ENCODE data around the gene PPP1R26. TPM values are rescaled to one million over a fixed set of nuclear protein-coding genes. Genes with fewer than 3 reads are reported as not detected.

The PPP1R26 gene
- polyA plus RNA-seq, 1 of the 3 experiments (the other 2 are of a cell fraction), result 20.1 TPM

GRCh38 chr9:135500525-135501260 is 21.1 kb downstream of the PPP1R26 start, which contains the start of gene MRPS2 (continued):
- TF ChIP-seq, protein P1, sequence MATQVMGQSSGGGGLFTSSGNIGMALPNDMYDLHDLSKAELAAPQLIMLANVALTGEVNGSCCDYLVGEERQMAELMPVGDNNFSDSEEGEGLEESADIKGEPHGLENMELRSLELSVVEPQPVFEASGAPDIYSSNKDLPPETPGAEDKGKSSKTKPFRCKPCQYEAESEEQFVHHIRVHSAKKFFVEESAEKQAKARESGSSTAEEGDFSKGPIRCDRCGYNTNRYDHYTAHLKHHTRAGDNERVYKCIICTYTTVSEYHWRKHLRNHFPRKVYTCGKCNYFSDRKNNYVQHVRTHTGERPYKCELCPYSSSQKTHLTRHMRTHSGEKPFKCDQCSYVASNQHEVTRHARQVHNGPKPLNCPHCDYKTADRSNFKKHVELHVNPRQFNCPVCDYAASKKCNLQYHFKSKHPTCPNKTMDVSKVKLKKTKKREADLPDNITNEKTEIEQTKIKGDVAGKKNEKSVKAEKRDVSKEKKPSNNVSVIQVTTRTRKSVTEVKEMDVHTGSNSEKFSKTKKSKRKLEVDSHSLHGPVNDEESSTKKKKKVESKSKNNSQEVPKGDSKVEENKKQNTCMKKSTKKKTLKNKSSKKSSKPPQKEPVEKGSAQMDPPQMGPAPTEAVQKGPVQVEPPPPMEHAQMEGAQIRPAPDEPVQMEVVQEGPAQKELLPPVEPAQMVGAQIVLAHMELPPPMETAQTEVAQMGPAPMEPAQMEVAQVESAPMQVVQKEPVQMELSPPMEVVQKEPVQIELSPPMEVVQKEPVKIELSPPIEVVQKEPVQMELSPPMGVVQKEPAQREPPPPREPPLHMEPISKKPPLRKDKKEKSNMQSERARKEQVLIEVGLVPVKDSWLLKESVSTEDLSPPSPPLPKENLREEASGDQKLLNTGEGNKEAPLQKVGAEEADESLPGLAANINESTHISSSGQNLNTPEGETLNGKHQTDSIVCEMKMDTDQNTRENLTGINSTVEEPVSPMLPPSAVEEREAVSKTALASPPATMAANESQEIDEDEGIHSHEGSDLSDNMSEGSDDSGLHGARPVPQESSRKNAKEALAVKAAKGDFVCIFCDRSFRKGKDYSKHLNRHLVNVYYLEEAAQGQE (IDR thresholded peaks at IDR 0.05; ENCODE audit: low read depth, low read length), result no peak
- TF ChIP-seq FOSL2 (IDR thresholded peaks at IDR 0.05; ENCODE audit: borderline replicate concordance, low read depth) (no peak), MXI1 (IDR thresholded peaks at IDR 0.05; ENCODE audit: low read depth, low read length) (peak; percentile 73), IRF3 (IDR thresholded peaks at IDR 0.05; ENCODE audit: low read depth, low read length) (no peak), EP300 (IDR thresholded peaks at IDR 0.05; ENCODE audit: borderline replicate concordance in 1 of 2, low read depth in 1 of 2, low read length in 1 of 2) (no peak; a peak in 1 of 4 replicates), ELF1 (IDR thresholded peaks at IDR 0.05) (no peak), SIN3A (IDR thresholded peaks at IDR 0.05; ENCODE audit: borderline replicate concordance, low read depth, low read length) (peak; percentile 88; the same call in 1 of the 2 replicates)

- H4K20me1 ChIP-seq (ENCODE audit: insufficient read depth), result peaks cover 22% of the 10 kb centered on the region
- H3K79me2 ChIP-seq (ENCODE audit: insufficient read depth), result peaks cover 19% of the 10 kb centered on the region
- H3K4me3 ChIP-seq (ENCODE audit: low read depth in 2 of 2, low read length in 1 of 2), result peak overlapping the region; percentile 95 to 96
- 59% methylated on average over 15 of the region's 38 CpGs for WGBS (ENCODE audit: low lambda C conversion rate)
- H3K9ac ChIP-seq, result peak overlapping the region; percentile 91
- H3K27ac ChIP-seq (ENCODE audit: low read depth in 2 of 2, low read length in 1 of 2), result peak overlapping the region in 1 of 2 experiments; percentile 76; a peak in 2 of 4 replicates
- peaks cover 3 to 33% of the 10 kb centered on the region in 2 experiments for H3K36me3 ChIP-seq (replicated peaks in 1 of 2; ENCODE audit: control insufficient read depth in 1 of 2, insufficient read depth in 2 of 2, low read length in 1 of 2)
- H2AFZ ChIP-seq (ENCODE audit: low read depth), result no peak overlapping the region
- DNase-seq, result peak; percentile 90
- no peaks in the 10 kb centered on the region for H3K9me2 ChIP-seq
- no peaks in the 10 kb centered on the region for H3K27me3 ChIP-seq (ENCODE audit: insufficient read depth)
- peaks cover 6 to 19% of the 10 kb centered on the region in 2 experiments; a peak in 3 of 4 replicates for H3K4me1 ChIP-seq (ENCODE audit: control insufficient read depth in 1 of 2, insufficient read depth in 2 of 2, low read depth in 1 of 2, low read length in 1 of 2)
- CTCF ChIA-PET, result interaction anchor here (1.1 kb wide), 1 partner anchor 13 kb away, joined by 3 read pairs; no protein-coding TSS in a partner anchor
- no peaks in the 10 kb centered on the region for H3F3A ChIP-seq (replicated peaks; ENCODE audit: insufficient read depth)
- TF ChIP-seq NRF1 (IDR thresholded peaks at IDR 0.05; ENCODE audit: low read depth, low read length) (no peak), JUND (IDR thresholded peaks at IDR 0.05) (no peak), ELF1 (IDR thresholded peaks at IDR 0.05) (no peak), NFIC (IDR thresholded peaks at IDR 0.05; ENCODE audit: borderline replicate concordance) (no peak), PBX3 (IDR thresholded peaks at IDR 0.05) (no peak), FOSL2 (IDR thresholded peaks at IDR 0.05; ENCODE audit: borderline replicate concordance, low read depth) (no peak), CHD2 (IDR thresholded peaks at IDR 0.05; ENCODE audit: low read length, partially characterized antibody) (no peak)
- POLR2A ChIA-PET, result no interaction called here
- H3K9me3 ChIP-seq, result no peaks in the 10 kb centered on the region
- H3K4me2 ChIP-seq, result peak overlapping the region; percentile 100
Observed at GRCh38 chr9:135501261-135502167, 21.9 kb downstream of the PPP1R26 start.
